K562 (cell line): ENCODE measurements around the gene PSPC1. TPM values are rescaled to one million over a fixed set of nuclear protein-coding genes. Genes with fewer than 3 reads are reported as not detected.
A peak's percentile ranks its signal among the peaks of the same experiment; 100 is the strongest.

Source experiments
- ATAC-seq: fragments of 200-7000 bp; cut with Tn5 transposase; 3 replicates; pipeline ENCODE4 v1.9.1; 2020; ENCODE audit warnings: moderate library complexity
- BruUV-seq: library from RNA; stranded (reverse); fragments of 400-500 nt; replicated peaks from 2 replicates; lab custom pipeline; 2021; lab: Mats Ljungman, UMichigan
- CTCF ChIA-PET: fragments of 300-600 bp; formaldehyde crosslinking; extraction: SDS; loops from one replicate; lab custom pipeline; 2021; ENCODE audit warnings: low intra/inter-chr PET ratio; lab: Yijun Ruan, JAX
- POLR2A ChIA-PET: fragments of 300-600, 350-650 bp; sonication (Branson Sonifier 250); formaldehyde crosslinking; extraction: SDS; loops from one replicate; lab custom pipeline; 2021; ENCODE audit warnings: antibody characterized with exemption, inconsistent platforms; lab: Yijun Ruan, JAX
- DNase-seq, 4 experiments: peaks; one replicate each; pipeline versions ENCODE4 v3.0.0 to v3.0.0-alpha.2; 2011 to 2018; ENCODE audit warnings: low spot score in 3 of 4, mixed read lengths in 3 of 4; ENCODE audit errors: extremely low read depth in 1 of 4
- FAIRE-seq: peaks from 2 replicates; lab custom pipeline; 2011; peaks lifted over from hg19 to GRCh38; lab: Jason Lieb, UNC
- H2AFZ ChIP-seq: 2 replicates; pipeline ENCODE4 v1.6.0; 2011; ENCODE audit warnings: low read depth, low read length, control low read depth, inconsistent platforms
- H3K27ac ChIP-seq: fragments of 200-600 bp; 3 replicates; pipeline ENCODE4 v1.8.0; 2011; ENCODE audit warnings: low read depth, mild to moderate bottlenecking, control low read depth, inconsistent platforms, low read length, moderate library complexity, mixed read lengths; ENCODE audit errors: extremely low read depth
- H3K27me3 ChIP-seq, 2 experiments: fragments of 300-600 bp in 1 of 2; 2 replicates in 1 of 2; 3 replicates in 1 of 2; pipeline versions ENCODE4 v1.6.0 to v1.8.0; 2011; ENCODE audit warnings: inconsistent platforms in 2 of 2, low read length in 2 of 2, mild to moderate bottlenecking in 1 of 2, mixed read lengths in 1 of 2, moderate library complexity in 1 of 2; ENCODE audit not compliant: control insufficient read depth in 2 of 2, insufficient read depth in 2 of 2
- H3K36me3 ChIP-seq: fragments of 300-600 bp; 3 replicates; pipeline ENCODE4 v1.8.0; 2011; ENCODE audit warnings: mild to moderate bottlenecking, low read length, inconsistent platforms; ENCODE audit not compliant: control insufficient read depth, insufficient read depth
- H3K4me1 ChIP-seq, 2 experiments: fragments of 200-600 bp in 1 of 2; replicated peaks in 1 of 2; 2 replicates in 1 of 2; 3 replicates in 1 of 2; pipeline versions ENCODE4 v1.5.1 to v1.8.0; 2011; ENCODE audit warnings: inconsistent platforms in 2 of 2, low read length in 2 of 2, mild to moderate bottlenecking in 1 of 2, mixed read lengths in 1 of 2, moderate library complexity in 1 of 2; ENCODE audit not compliant: control insufficient read depth in 2 of 2, insufficient read depth in 2 of 2
- H3K4me2 ChIP-seq: 2 replicates; pipeline ENCODE4 v1.6.1; 2011; ENCODE audit warnings: low read length, control low read depth, inconsistent platforms, mixed read lengths; ENCODE audit not compliant: insufficient read depth
- H3K4me3 ChIP-seq: fragments of 200-600 bp; sonication (generic), shearing (Covaris generic); 2 replicates; pipeline ENCODE4 v1.5.1; 2016; ENCODE audit warnings: control low read depth, inconsistent platforms
- H3K79me2 ChIP-seq: fragments of 200-600 bp; 3 replicates; pipeline ENCODE4 v1.8.0; 2011; ENCODE audit warnings: low read length, inconsistent platforms; ENCODE audit not compliant: control insufficient read depth, insufficient read depth
- H3K9ac ChIP-seq, 2 experiments: 2 replicates each; pipeline versions ENCODE4 v1.6.0 to v1.6.1; 2011; ENCODE audit warnings: low read depth in 2 of 2, low read length in 2 of 2, control low read depth in 1 of 2, inconsistent platforms in 1 of 2, mild to moderate bottlenecking in 1 of 2, mixed read lengths in 1 of 2; ENCODE audit not compliant: insufficient read depth in 1 of 2
- H3K9me1 ChIP-seq: one replicate; pipeline ENCODE4 v1.6.0; 2011; ENCODE audit warnings: inconsistent platforms, mild to moderate bottlenecking, low read length, moderate library complexity; ENCODE audit not compliant: control insufficient read depth, insufficient read depth
- H3K9me3 ChIP-seq: replicated peaks from 2 replicates; pipeline ENCODE4 v1.5.1; 2011; ENCODE audit warnings: low read depth, low read length, inconsistent platforms; ENCODE audit not compliant: control insufficient read depth, insufficient read depth
- H4K20me1 ChIP-seq: replicated peaks from 2 replicates; pipeline ENCODE4 v1.6.1; 2011; ENCODE audit warnings: low read length, inconsistent platforms, mixed read lengths; ENCODE audit not compliant: control insufficient read depth, insufficient read depth
- POLR2G ChIP-seq: fragments of 200-400 bp; formaldehyde crosslinking; IDR thresholded peaks from 2 replicates; pipeline ENCODE4 v1.6.1; 2017; ENCODE audit warnings: low read depth, mild to moderate bottlenecking, antibody characterized with exemption, low read length, moderate library complexity
- ZNF354B ChIP-seq: fragments of 250-450 bp; sonication (Bioruptor Pico); IDR thresholded peaks from 2 replicates; pipeline ENCODE4 v1.4.0; 2020
- WGBS: fragments of 100-300 bp; shearing (Covaris generic); methylation state at CpG from one replicate; pipeline ENCODE4 v1.1.6; 2016; ENCODE audit warnings: low coverage, mixed read lengths; ENCODE audit not compliant: insufficient coverage; ENCODE audit errors: missing lambda C conversion rate; 5-methylcytosine and 5-hydroxymethylcytosine counted together
- in situ Hi-C: fragments of 300-500 bp; cut with MboI; formaldehyde crosslinking; loops from 4 replicates; pipeline ENCODE4 v1.15.0; 2018; ENCODE audit warnings: inconsistent platforms, mixed read lengths
- intact Hi-C: fragments of 100-400 bp; cut with micrococcal nuclease; formaldehyde crosslinking; loops from 2 replicates; pipeline ENCODE4 v1.14.2; 2022
- polyA plus RNA-seq, 8 experiments: library from polyadenylated mRNA; depleted of rRNA in 4 of 8; stranded (reverse) in 5 of 8; unstranded in 3 of 8; fragments of >200 nt; fragmentation: Nextera tagmentation in 2 of 8; fragmentation: Illumina TruSeq in 1 of 8; extraction: Ambion mirVana in 2 of 8; extraction: Trizol in 1 of 8; gene quantifications; 2 replicates each; pipeline versions ENCODE4 v1.2.1 to v1.2.3, GENCODE V29; 2011 to 2014; ENCODE audit warnings: inconsistent platforms in 1 of 8, missing spikeins in 1 of 8
- total RNA-seq, 7 experiments: library from RNA; depleted of rRNA in 6 of 7; stranded (reverse); fragments of >200 nt in 6 of 7; fragmentation: Illumina TruSeq in 2 of 7; extraction: Trizol in 2 of 7; gene quantifications; 2 replicates each; pipeline versions ENCODE4 v1.2.1 to v1.2.3, GENCODE V29; 2011 to 2021; ENCODE audit warnings: low replicate concordance in 1 of 7
- TF ChIP-seq, protein P1 (sequence below): sonication (generic); formaldehyde crosslinking; IDR thresholded peaks from 2 replicates; pipeline ENCODE4 v1.8.0; 2022; ENCODE audit warnings: mild to moderate bottlenecking, missing genetic modification reagents, borderline replicate concordance

PSPC1 gene
- total and polyA plus RNA-seq, 9 of the 15 experiments (the other 6 are each of a cell fraction or from before 2014, with no cell fraction given) = 8.6 to 60.4 (median 42.4) TPM

- TF ChIP-seq, protein P1, sequence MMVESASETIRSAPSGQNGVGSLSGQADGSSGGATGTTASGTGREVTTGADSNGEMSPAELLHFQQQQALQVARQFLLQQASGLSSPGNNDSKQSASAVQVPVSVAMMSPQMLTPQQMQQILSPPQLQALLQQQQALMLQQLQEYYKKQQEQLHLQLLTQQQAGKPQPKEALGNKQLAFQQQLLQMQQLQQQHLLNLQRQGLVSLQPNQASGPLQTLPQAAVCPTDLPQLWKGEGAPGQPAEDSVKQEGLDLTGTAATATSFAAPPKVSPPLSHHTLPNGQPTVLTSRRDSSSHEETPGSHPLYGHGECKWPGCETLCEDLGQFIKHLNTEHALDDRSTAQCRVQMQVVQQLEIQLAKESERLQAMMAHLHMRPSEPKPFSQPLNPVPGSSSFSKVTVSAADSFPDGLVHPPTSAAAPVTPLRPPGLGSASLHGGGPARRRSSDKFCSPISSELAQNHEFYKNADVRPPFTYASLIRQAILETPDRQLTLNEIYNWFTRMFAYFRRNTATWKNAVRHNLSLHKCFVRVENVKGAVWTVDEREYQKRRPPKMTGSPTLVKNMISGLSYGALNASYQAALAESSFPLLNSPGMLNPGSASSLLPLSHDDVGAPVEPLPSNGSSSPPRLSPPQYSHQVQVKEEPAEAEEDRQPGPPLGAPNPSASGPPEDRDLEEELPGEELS = no peak
Observed at GRCh38 chr13:19664481-19665230, 118.1 kb downstream of the PSPC1 start (continued).

DNA sequence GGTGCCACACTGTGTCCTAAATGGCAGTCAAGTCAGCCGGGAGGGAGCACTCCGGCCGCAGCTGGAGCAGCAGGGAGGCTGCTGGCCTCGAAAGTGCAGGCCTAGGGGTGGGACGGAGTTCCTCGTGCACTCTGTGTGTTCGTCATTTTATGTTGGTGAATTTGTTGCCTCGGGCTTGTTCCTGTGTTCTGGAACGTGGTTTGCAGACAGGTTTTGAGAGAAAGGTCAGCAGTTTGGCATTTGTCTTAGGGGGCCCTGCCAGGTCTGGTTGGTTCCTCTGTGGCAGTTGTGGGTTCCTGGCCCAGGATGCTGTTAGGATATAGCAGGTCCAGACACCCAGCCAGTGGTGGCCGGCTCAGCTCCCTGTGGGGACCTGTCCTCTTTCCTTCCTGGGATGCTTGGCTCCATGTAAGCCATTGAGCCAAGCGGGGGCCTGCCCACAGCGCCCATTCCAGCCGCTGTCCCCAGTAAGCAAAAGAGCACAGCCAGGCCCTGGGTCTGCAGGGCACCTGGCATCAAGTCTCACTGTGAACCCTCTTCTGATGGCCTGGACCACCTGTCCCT is 119.2 kb downstream of the PSPC1 start:
- BruUV-seq = no TSS peak
- no peak overlapping the region for H2AFZ ChIP-seq
- H3K4me3 ChIP-seq = no peak overlapping the region
- no peaks in the 10 kb centered on the region for H3K79me2 ChIP-seq
- H3K9ac ChIP-seq = no peak overlapping the region
- ATAC-seq = no peak
- no peaks in the 10 kb centered on the region for H3K27me3 ChIP-seq
- intact Hi-C loops = no loop called here
- TF ChIP-seq POLR2G = peak; percentile 13; the same call in 1 of the 2 replicates
- TF ChIP-seq ZNF354B (CRISPR knock-in tag) = no peak
- H4K20me1 ChIP-seq = no peaks in the 10 kb centered on the region
- H3K4me2 ChIP-seq = no peak overlapping the region
- 0 out of 5 replicates have a peak, but pooled peaks cover 0 to 2% of the 10 kb centered on the region in 2 experiments for H3K4me1 ChIP-seq
- H3K9me1 ChIP-seq = no peaks in the 10 kb centered on the region
- POLR2A ChIA-PET = no interaction called here
- WGBS = 75% methylated on average over 6 of the region's 13 CpGs
- peaks cover 79% of the 10 kb centered on the region for H3K36me3 ChIP-seq
- no peaks in the 10 kb centered on the region for H3K9me3 ChIP-seq
- no peak for DNase-seq
- no peak for FAIRE-seq
- H3K27ac ChIP-seq = no peak overlapping the region
- in situ Hi-C loops = no loop called here
- CTCF ChIA-PET = no interaction called here
